ENCODE data around the gene ZDHHC3.
"Not testable (repeated sequence)": the region's sequence is repeated elsewhere in the genome, so short reads cannot be mapped to it uniquely, and the experiment has no call there.

The ZDHHC3 gene

DNA sequence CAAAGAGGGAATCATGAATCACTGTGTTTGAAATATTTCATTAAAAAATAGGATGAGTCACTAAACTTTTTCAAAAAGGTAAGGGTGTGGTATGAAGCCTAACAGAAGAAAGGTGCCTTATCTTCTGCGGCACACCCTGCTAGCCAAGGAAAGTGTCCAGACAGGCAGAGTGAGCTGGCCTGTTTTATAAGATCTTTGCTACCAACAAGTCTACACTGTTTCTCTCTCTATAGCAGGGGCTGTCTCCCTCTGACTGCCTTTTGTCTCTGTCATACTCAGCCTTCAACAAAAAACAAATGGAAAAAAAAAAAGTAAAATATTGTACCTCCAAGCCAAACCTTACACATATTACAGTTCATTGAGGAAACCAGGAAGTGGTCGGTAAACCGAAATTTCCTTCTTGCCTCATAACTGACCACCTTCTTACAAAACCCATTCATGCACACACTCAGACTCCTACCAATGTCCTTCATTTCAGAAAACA is 9.1 kb downstream of the ZDHHC3 start:
- in situ Hi-C loops (cut with MboI; ENCODE audit: low sequenced_read_pairs) = no loop called here

DNA sequence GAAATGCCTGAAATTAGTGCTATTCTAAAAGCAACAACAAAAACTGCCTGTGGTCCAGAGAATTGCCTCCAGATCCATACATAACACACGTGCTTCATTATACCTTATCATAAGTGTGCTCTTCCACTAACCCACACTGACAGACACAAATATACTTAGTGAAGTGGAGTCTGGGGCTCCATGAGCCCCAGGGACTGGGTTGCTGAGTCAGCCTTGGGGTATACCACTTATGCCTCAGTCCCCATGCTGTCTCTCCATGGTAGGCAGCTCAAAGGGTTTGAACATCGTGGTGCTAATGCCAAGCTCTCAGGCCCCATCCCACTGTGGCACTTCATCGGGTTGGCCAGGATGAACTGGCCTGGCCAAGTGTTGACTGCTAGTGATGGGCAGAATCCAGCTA is 10.8 kb downstream of the ZDHHC3 start:
- in situ Hi-C loops (cut with MboI; ENCODE audit: low sequenced_read_pairs) = no loop called here

DNA sequence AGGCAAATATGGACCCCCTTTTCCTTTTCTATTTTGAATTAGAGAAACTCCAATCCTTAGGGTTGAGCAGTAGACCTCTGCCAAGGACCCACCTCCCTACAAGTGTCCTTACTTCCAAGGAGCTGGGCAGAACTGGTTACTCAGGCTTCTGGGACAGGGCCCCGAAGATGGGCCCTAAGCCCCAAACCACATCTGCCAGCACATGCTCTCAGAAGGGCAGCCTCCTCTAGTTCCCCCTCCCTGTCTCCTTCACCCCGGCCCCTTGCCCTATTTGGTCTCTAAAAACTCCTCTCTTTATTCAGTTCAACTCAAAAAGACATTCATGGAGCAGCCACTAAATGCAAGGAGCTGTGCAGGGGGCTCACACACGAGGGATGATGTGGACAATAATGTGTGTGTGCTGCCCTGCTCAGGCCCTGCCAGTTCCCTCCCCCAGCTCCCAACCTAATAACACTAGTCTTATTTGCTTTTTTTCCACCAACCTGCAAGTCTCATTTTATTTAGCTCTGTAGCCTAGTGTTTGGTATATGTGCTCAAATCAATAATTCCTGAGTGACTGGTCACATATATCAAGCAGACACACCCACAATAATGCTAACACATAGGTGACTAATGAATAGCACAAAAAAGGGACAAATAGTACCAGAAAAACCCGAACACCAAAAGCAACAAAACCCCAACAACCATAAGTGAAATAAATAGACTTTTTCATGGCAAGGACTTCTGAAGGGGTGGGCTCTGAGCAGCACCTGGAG is 12.2 kb downstream of the ZDHHC3 start:
- in situ Hi-C loops (cut with MboI; ENCODE audit: low sequenced_read_pairs) = no loop called here

DNA sequence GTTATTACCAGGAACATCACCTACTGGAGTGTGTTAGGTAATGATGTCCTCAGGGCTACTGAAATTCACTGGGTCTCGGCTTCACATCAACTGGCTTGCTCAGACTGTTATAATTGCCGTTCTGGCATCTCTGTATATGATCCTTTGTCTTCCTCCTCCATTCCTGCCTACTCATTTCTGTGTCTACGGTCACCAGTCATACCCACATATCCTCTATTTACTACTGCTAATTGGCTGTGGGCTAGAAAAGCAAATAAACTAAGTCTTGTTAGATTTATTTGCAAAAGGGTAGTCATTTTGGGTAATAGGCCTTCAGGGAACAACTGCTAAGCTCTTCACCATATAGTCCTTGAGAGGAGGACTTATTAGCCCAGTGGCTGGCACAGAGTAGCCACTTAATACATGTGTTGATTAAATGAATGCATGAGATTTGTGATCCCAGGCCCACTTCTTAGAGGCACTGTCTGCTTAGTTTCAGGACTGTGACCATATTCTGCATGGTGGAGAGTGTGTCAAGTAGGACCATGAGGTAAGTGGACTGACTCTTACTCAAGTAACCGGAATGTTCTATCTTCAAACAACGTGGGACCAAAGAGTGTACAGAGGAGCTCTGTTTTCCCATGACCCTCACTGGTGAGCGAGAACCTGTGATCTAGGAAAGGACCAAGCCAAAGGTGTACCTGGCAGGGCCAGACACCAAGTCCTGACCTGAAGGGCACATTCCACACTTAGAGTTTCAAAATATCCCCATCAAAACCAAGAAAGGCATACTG is 13.2 kb downstream of the ZDHHC3 start:
- in situ Hi-C loops (cut with MboI; ENCODE audit: low sequenced_read_pairs) = no loop called here

DNA sequence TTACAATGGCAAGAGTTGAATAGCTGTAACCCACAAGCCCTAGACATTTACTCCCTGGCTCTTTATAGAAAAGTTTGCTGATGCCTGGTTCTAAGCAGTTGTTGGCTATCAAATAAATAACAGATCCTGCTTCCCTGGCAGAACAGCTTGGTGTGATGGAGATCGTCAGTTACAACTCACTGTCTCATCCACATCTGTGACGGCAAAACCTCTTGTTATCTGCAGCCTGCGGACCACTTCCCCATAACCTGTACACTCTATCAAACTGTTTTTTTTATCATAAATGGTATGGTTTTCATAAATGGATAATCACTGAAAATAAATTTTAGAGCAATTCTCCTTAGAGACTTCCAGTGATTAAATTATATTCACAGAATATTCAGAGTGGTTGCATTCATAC is 14.1 kb downstream of the ZDHHC3 start:
- in situ Hi-C loops (cut with MboI; ENCODE audit: low sequenced_read_pairs) = no loop called here

DNA sequence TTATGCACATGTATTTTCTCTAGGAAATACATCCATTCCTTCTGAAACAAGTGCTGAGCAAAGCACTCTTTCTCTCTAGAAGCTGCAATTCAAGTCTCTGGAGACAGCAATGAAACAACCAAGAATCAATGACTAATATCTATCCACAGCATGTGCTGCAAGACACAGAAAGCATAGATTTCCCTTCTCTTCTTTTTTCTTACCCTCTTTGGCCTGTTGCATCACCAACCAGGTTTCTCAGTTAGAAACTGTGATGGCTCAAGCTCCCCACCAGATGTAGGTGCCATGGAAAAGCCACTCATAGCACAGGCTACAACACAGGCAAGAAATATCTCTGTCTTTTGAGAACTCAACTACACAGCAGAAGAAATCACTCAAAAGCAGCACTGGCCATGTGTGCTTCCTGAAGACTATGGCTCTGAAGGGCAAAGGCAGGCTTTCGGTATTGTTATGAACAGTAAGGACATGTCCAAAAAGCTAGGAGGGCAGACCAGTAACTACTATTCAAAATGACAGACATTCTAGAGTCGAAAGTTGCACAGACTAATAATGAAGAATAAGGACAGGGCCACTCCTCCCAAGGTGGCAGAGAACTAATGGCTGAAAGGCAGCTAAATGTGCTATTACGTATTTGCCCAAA is 15.5 kb downstream of the ZDHHC3 start:
- in situ Hi-C loops (cut with MboI; ENCODE audit: low sequenced_read_pairs) = no loop called here

DNA sequence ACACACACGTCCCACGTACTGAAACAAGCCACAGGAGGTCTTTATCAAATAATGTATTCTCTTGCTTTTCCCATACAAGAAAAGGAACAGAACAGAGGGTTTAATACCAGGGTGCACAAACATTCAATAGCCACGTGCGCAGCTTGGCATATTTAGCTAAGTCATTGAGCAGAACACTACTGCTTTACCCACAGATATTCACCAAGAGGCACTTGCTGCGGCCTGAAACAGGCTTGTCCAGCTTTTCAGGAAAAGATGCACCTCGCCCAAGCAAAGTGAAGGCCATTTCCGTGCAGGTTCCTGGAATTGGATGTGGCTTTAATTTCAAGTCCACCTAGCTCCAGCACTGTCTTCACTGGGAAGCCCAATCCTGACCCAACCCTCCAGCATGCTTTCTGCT is 17.6 kb downstream of the ZDHHC3 start:
- in situ Hi-C loops (cut with MboI; ENCODE audit: low sequenced_read_pairs) = no loop called here

DNA sequence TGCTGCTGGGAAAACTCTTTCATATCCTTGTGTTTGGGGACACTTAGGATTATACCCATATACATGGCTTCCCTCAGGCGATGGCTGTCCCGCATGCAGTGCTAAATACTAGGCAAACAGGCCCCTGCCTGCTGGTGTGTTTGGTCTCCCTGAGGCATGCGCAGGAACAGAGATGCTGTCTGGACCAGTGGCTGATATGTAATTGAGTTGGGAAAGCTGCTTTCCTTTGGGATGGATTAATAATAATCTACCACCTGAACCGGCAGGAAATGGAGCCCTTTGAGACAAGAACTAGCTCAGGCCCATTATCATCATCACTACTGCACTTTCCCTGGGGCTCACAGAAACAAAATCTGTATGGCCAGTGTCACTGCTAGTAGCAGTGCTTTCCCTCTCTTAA is 18.0 kb downstream of the ZDHHC3 start:
- in situ Hi-C loops (cut with MboI; ENCODE audit: low sequenced_read_pairs) = no loop called here

DNA sequence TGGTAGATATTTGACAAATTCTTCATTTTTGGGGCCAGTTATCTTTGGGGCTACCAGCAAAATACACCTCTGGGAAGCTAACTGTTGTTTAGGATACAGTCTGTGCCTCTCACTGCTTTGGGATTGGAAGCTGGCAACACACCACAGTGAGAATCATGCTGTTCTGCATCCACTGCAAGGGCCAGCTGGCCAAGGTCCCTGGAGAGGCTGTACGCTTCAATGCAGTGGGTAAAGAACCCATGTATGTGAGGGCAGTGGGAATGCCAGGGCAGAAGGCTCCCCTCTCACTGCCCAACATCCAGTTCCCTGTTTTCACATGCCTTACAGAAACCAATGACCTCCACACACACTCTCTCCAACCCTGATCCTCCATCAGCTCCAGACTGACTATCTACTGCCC is 20.1 kb downstream of the ZDHHC3 start:
- in situ Hi-C loops (cut with MboI; ENCODE audit: low sequenced_read_pairs) = no loop called here

DNA sequence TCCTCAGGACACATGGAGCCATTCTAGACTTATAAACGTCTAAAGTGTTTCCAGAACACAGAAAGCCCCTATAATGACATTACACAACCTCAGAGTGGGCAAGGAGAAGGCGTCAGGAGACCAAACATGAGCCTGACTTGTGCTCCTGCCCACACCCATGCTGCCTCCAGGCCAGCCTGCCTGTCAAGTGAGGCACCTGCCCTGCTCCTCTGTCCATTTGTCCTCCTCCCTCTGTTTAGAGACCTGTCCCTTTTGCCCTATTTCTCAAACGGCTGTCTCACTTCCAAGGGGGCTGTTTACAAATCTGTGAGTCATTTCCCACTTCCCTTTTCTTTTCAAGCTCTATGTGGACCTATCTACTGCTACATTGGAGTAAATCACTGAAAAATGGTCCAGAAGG is 21.0 kb downstream of the ZDHHC3 start:
- in situ Hi-C loops (cut with MboI; ENCODE audit: low sequenced_read_pairs) = no loop called here

DNA sequence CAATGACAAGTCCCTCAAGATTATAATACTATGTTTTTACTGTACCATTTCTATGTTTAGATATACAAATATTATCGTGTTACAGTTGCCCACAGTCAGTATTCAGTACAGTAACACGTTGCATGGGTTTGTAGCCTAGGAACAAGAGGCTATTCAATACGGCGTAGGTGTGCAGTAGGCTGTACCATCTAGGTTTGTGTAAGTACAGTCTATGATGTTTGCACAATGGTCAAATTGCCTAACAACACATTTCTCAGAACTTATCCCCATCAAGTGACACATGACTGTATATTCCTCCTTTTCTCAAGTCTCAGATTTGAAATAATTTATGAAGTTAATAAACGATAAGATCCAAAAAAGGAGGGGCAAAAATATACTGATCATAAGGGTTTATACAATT is 21.7 kb downstream of the ZDHHC3 start:
- in situ Hi-C loops (cut with MboI; ENCODE audit: low sequenced_read_pairs) = no loop called here

DNA sequence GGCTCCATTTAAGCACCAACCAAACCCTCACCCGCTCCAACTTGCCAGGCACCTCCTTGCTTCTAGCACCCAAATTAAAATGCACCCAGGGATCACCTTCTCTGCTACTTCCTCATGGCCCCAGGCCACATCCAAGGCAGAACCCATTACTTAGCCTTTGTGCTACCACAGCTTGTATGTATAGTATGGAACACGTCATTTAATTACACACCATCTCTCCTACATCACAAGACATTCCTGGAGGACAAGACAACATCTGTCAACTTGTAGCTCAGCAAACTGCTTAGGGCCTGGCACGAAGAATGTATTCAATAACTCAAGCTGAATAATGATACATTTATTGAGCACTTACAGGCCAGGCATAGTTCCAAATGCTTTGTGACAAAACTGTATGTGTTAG is 23.3 kb downstream of the ZDHHC3 start:
- in situ Hi-C loops (cut with MboI; ENCODE audit: low sequenced_read_pairs) = no loop called here

DNA sequence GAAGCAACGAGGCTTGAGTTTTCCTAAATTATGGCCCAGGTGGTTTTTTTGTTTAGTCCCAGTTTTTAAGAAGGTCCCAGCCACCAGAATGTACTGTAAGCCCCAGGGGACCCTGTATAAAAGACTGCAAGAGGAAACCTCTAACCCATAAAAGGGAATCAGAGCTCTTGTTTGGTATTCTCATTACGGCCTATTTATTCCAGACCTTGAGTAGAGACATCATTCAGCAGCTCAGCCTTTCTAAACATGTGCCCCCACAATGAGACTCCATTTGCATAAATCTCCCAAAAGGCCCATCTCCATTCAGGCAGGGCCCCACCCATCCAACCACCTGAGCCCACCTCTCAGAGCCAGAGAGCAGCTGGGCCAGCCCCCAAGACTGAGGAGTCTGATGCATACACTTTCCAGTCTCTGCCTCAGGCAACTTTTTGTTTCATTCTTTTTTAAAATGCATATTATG is 25.7 kb downstream of the ZDHHC3 start:
- in situ Hi-C loops (cut with MboI; ENCODE audit: low sequenced_read_pairs) = no loop called here

DNA sequence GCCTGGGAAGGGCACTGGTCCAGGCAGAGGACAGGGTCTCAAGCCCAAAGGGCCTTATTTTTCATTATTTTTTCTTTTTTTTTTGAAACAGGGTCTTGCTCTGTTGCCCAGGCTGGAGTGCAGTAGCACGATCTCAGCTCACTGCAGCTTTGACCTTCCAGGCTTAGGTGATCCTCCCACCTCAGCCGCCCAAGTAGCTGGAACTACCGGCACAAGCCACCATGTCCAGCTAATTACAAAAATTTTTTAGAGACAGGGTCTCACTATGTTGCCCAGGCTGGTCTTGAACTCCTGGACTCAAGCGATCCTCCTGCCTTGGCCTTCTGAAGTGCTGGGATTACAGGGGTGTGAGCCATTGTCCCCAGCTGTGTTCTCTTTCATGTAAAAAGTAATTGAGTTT is 26.2 kb downstream of the ZDHHC3 start:
- in situ Hi-C loops (cut with MboI; ENCODE audit: low sequenced_read_pairs) = not testable (repeated sequence)

DNA sequence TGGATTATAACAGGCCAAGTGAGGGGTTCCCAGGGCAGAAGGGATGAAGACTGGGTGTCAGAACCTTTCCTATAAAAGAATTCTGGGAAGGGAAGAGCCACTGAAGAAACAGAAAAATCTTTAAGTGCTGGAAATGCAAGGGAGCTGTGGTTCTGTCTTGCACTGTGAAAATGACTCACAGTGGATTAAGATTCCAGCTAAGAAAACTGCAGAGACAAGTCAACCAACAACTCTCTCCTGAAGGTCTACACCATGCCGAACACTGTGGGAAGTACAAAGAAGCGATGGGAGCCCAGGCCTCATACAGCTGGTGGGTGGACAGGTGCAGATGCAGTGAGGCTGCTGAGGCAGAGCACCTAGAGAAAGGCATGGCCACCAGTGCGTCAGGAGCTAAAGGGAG is 27.7 kb downstream of the ZDHHC3 start:
- in situ Hi-C loops (cut with MboI; ENCODE audit: low sequenced_read_pairs) = no loop called here

DNA sequence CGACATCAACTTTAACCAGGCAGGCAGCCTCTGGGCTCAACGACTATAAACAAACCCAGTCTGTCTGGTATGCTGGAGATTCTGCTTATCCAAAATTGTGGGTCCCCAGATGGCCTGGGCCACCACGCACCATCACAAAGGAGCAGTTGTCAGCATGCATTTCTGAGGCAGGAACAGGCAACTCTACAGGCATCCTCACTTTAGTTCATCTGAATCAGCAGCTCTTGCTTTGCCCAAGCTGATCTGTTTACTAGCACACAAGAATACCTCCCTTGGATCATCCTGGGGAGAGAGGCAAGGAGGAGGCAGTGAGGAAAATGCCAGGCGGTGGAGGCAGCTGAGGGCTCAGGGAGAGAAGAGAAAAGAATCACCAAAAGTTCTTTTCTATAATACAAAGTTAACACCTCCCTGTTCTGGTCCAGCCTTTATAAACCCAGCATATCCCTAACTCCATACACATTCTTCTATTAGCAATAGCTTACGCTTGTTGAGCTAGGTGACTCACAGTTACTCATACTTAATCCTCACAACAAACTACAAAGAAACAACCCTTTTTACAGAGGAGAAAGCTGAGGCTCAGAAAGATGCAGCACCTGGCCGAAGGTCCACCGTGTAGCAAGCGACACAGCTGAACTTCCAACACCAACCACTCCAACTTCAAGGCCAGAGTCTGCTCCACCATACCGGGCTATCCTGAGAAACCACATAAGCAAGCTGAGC is 33.6 kb downstream of the ZDHHC3 start:
- in situ Hi-C loops (cut with MboI; ENCODE audit: low sequenced_read_pairs) = no loop called here

DNA sequence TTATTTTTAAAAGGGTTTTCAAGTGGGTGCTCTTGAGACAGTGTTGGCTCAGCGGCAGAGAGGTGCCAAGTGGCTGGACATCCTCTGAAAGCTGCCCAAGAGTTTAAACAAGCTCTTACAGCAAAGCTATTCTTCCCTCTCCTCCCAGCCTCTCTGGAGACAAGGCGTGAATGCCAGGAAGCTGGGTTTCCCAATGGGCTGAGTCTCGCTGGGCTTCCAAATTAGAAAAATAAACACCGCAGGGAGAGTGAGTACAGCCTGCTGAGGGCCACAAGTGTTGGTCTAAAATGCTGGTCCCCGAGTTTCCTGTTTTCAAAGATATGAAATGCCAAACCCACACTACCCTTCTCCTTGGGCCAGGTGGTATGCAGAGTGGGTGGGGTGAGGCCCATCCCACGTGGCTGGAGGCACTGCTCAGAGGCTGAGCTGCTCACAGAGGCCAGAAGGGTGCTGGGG is 36.4 kb downstream of the ZDHHC3 start:
- in situ Hi-C loops (cut with MboI; ENCODE audit: low sequenced_read_pairs) = no loop called here

DNA sequence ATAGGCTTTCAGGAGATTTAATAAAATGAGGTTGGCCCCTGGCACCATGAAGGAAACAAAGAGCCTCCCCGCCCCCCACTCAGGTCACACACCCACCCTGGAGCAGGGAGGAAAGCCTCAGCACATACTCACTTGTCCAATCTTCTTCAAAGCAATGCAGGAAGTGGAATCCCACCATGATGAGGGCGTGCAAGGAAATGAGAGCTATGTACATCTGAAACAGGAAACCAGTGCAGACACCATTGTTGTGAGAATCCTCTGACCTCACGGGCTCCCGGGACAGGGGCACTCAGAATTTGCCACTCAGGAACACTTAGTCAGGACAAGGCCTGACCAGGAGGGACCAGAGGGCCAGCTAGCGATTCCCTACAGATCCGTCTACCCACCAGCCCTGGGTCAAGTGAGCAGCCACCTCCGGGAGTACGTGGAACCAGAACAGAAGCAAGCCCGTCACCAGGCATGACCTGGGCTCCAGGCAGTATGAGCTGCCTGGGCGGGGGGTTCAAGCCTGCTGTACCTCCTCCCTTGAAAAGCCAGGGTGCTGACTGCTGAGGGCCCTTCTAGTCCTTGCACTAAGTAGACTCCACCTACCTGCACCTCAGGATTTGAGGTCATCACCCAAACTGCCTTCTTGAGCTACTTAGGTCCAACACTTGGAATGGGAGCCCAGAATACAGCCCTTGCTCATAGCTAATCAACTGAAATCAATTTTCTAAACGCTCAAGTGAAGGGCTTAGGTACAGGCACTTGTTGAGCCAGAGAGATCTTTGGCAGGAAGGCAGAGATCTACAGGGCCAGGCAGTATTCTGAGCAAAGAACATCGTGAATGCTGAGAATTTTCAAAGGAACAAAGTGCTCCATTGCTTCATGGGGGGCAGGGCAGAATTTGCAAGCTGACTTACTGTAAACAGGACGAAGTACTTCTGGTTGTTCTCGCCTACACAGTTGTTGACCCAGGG is 42.7 kb downstream of the ZDHHC3 start:
- in situ Hi-C loops (cut with MboI; ENCODE audit: low sequenced_read_pairs) = no loop called here

DNA sequence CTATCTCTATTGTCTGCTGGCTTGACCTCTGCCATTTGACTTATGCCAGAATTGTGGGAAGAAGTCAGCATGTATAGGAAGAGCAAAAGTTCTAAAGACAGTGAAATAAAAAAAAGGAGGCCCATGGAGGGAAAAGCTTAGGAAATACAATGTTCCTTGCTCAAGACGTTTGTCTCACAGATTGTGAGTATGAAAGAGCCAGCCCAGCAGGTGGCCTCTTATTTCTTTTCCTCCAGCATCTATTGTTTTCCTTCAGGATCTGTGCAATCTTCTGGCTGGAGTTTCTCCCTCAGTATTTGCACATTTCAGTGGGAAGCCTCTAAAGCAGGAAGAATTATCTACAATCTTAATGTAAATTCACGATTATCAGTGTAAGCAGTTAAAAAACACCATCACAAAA is 43.7 kb downstream of the ZDHHC3 start:
- in situ Hi-C loops (cut with MboI; ENCODE audit: low sequenced_read_pairs) = no loop called here

DNA sequence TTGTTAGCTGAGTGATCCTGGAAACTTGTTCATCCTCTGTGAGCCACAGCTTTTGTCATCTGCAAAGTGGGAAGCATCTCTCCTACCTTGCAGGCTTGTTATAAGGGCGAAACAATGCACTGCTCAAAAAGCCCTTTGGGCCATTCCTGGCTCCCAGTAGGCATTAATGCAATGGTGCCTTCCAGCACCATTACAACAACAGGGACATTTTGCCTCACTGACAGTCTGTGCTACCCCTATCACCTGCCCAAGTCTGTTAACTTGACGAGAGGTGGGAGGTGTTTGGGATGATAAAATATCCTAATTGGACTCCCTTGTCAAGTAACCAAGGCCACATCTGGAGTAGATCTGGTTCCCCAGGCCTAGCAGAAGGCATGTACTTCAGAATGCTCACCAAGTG is 44.2 kb downstream of the ZDHHC3 start:
- in situ Hi-C loops (cut with MboI; ENCODE audit: low sequenced_read_pairs) = no loop called here
